Fibroblast of mammary gland (primary cell): ENCODE data around the gene SLC25A21.

Source experiments
- DNase-seq: peaks from one replicate; pipeline ENCODE4 v3.0.0-alpha.2; 2010; ENCODE audit warnings: low read depth
- H3K4me3 ChIP-seq: 2 replicates; pipeline ENCODE4 v1.5.1; 2011; ENCODE audit warnings: low read depth, mild to moderate bottlenecking, low read length, moderate library complexity; ENCODE audit not compliant: control insufficient read depth
- CTCF ChIP-seq: conservative IDR thresholded peaks from 2 replicates; pipeline ENCODE4 v1.5.1; 2011; ENCODE audit warnings: low read depth, low read length, inconsistent platforms; ENCODE audit not compliant: control insufficient read depth, insufficient read depth

SLC25A21 gene

GRCh38 chr14:37116933-37117849 lies 55.2 kb downstream of the SLC25A21 start:
- no peak overlapping the region for H3K4me3 ChIP-seq
- TF ChIP-seq CTCF = peak; percentile 88
- DNase-seq = peak; percentile 84

GRCh38 chr14:37115406-37115805 lies 57.0 kb downstream of the SLC25A21 start:
- no peak overlapping the region for H3K4me3 ChIP-seq
- DNase-seq = no peak
- no peak for TF ChIP-seq CTCF

GRCh38 chr14:37114559-37114958 lies 57.8 kb downstream of the SLC25A21 start:
- DNase-seq = no peak
- no peak for TF ChIP-seq CTCF
- no peak overlapping the region for H3K4me3 ChIP-seq

GRCh38 chr14:37114002-37114401 lies 58.4 kb downstream of the SLC25A21 start:
- H3K4me3 ChIP-seq = no peak overlapping the region
- no peak for TF ChIP-seq CTCF
- DNase-seq = peak; percentile 28

GRCh38 chr14:37098132-37098531 lies 74.3 kb downstream of the SLC25A21 start:
- TF ChIP-seq CTCF = no peak
- no peak overlapping the region for H3K4me3 ChIP-seq
- DNase-seq = no peak

GRCh38 chr14:37094502-37094901 lies 77.9 kb downstream of the SLC25A21 start:
- no peak for TF ChIP-seq CTCF
- no peak for DNase-seq

More at GRCh38 chr14:37094502-37094901, 77.9 kb downstream of the SLC25A21 start:
- H3K4me3 ChIP-seq = no peak overlapping the region
